Endothelial cell of umbilical vein (primary cell): ENCODE data around the gene SLC12A7. TPM values are rescaled to one million over a fixed set of nuclear protein-coding genes. Genes with fewer than 3 reads are reported as not detected.

Experiments
- BruUV-seq: library from RNA; stranded (reverse); fragments of 400-500 nt; replicated peaks from 2 replicates; lab custom pipeline; 2021; lab: Mats Ljungman, UMichigan
- CTCF ChIA-PET: fragments of 300-600, 350-600 bp; sonication (Branson Sonifier 250); formaldehyde crosslinking; loops from one replicate; lab custom pipeline; 2021; ENCODE audit warnings: antibody characterized with exemption, inconsistent platforms; lab: Charles Lee
- POLR2A ChIA-PET: fragments of 300-600, 350-600 bp; sonication (Branson Sonifier 250); formaldehyde crosslinking; loops from one replicate; lab custom pipeline; 2021; ENCODE audit warnings: antibody characterized with exemption, inconsistent platforms; lab: Charles Lee
- DNase-seq: peaks from one replicate; pipeline ENCODE4 v3.0.0-alpha.2; 2011; ENCODE audit warnings: low read depth, low spot score
- FAIRE-seq: peaks from 2 replicates; lab custom pipeline; 2011; peaks lifted over from hg19 to GRCh38; lab: Jason Lieb, UNC
- H2AFZ ChIP-seq: 2 replicates; pipeline ENCODE4 v1.6.0; 2012; ENCODE audit warnings: low read depth, low read length, control low read depth, inconsistent platforms
- H3K27ac ChIP-seq: 2 replicates; pipeline ENCODE4 v1.5.1; 2011; ENCODE audit warnings: low read depth, mild to moderate bottlenecking, control low read depth, low read length, moderate library complexity; ENCODE audit not compliant: insufficient read depth
- H3K27me3 ChIP-seq, 2 experiments: 2 replicates each; pipeline versions ENCODE4 v1.6.0 to v1.6.1; 2011; ENCODE audit warnings: low read length in 2 of 2, mixed read lengths in 1 of 2; ENCODE audit not compliant: control insufficient read depth in 2 of 2, insufficient read depth in 2 of 2
- H3K36me3 ChIP-seq, 2 experiments: 2 replicates in 1 of 2; 3 replicates in 1 of 2; pipeline ENCODE4 v1.5.1; 2011; ENCODE audit warnings: low read length in 2 of 2, mild to moderate bottlenecking in 1 of 2, moderate library complexity in 1 of 2; ENCODE audit not compliant: control insufficient read depth in 2 of 2, insufficient read depth in 2 of 2; ENCODE audit errors: extremely low read depth in 1 of 2
- H3K4me1 ChIP-seq: 3 replicates; pipeline ENCODE4 v1.5.1; 2011; ENCODE audit warnings: mild to moderate bottlenecking, low read length; ENCODE audit not compliant: control insufficient read depth, insufficient read depth; ENCODE audit errors: extremely low read depth
- H3K4me2 ChIP-seq: 2 replicates; pipeline ENCODE4 v1.6.1; 2011; ENCODE audit warnings: low read length, control low read depth, mixed read lengths; ENCODE audit not compliant: insufficient read depth
- H3K4me3 ChIP-seq, 3 experiments: fragments of 200-600 bp in 1 of 3; sonication (generic), shearing (Covaris generic) in 1 of 3; replicated peaks in 1 of 3; 2 replicates each; pipeline ENCODE4 v1.5.1; 2011 to 2016; ENCODE audit warnings: control low read depth in 3 of 3, low read length in 3 of 3, mild to moderate bottlenecking in 2 of 3, inconsistent platforms in 1 of 3, low read depth in 1 of 3, moderate library complexity in 1 of 3; ENCODE audit not compliant: insufficient read depth in 1 of 3
- H3K79me2 ChIP-seq: 2 replicates; pipeline ENCODE4 v1.6.0; 2012; ENCODE audit warnings: low read length, inconsistent platforms; ENCODE audit not compliant: control insufficient read depth, insufficient read depth
- H3K9ac ChIP-seq: replicated peaks from 2 replicates; pipeline ENCODE3; 2011; ENCODE audit warnings: low read length, control low read depth; ENCODE audit not compliant: insufficient read depth; ENCODE audit errors: extremely low read depth
- H3K9me1 ChIP-seq: replicated peaks from 3 replicates; pipeline ENCODE4 v1.6.0; 2011; ENCODE audit warnings: mild to moderate bottlenecking, low read length; ENCODE audit not compliant: control insufficient read depth, insufficient read depth; ENCODE audit errors: extremely low read depth
- H3K9me3 ChIP-seq: replicated peaks from 2 replicates; pipeline ENCODE4 v1.5.1; 2012; ENCODE audit warnings: low read length, inconsistent platforms; ENCODE audit not compliant: control insufficient read depth, insufficient read depth
- H4K20me1 ChIP-seq: replicated peaks from 2 replicates; pipeline ENCODE3; 2011; ENCODE audit warnings: mild to moderate bottlenecking, low read length; ENCODE audit not compliant: control insufficient read depth, insufficient read depth; ENCODE audit errors: extremely low read depth
- CTCF ChIP-seq, 2 donors: IDR thresholded peaks; 1 replicate in 1 of 2; 2 replicates in 1 of 2; pipeline ENCODE4 v1.5.1; 2011; ENCODE audit warnings: low read length in 2 of 2, mild to moderate bottlenecking in 2 of 2, moderate library complexity in 2 of 2, control low read depth in 1 of 2, inconsistent platforms in 1 of 2, low read depth in 1 of 2; ENCODE audit not compliant: insufficient read depth in 1 of 2; ENCODE audit errors: extremely low read depth in 1 of 2
- EZH2 ChIP-seq: IDR thresholded peaks from 2 replicates; pipeline ENCODE4 v1.6.1; 2012; ENCODE audit warnings: borderline replicate concordance, low read depth, mild to moderate bottlenecking, moderate library complexity, low read length, inconsistent platforms; ENCODE audit not compliant: severe bottlenecking
- FOS ChIP-seq: IDR thresholded peaks from 2 replicates; pipeline ENCODE4 v1.6.1; 2011; ENCODE audit warnings: mild to moderate bottlenecking, low read length, moderate library complexity, borderline replicate concordance; ENCODE audit not compliant: insufficient read depth
- GATA2 ChIP-seq: IDR thresholded peaks from 2 replicates; pipeline ENCODE4 v1.7.0; 2011; ENCODE audit warnings: low read depth, mild to moderate bottlenecking, moderate library complexity, mixed read lengths, low read length; ENCODE audit not compliant: insufficient read length, insufficient read depth
- JUN ChIP-seq: IDR thresholded peaks from 2 replicates; pipeline ENCODE4 v1.6.1; 2011; ENCODE audit warnings: borderline replicate concordance, low read depth; ENCODE audit not compliant: insufficient read length, insufficient read depth
- MAX ChIP-seq: IDR thresholded peaks from 2 replicates; pipeline ENCODE4 v1.6.1; 2011; ENCODE audit not compliant: insufficient read depth, insufficient read length
- MYC ChIP-seq: IDR thresholded peaks from one replicate; pipeline ENCODE4 v1.6.1; 2011; ENCODE audit warnings: mild to moderate bottlenecking, low read depth, low read length
- POLR2A ChIP-seq: IDR thresholded peaks from 2 replicates; pipeline ENCODE4 v1.6.1; 2012; ENCODE audit warnings: low read depth, mild to moderate bottlenecking, control low read depth, low read length
- POLR2AphosphoS5 ChIP-seq: IDR thresholded peaks from 2 replicates; pipeline ENCODE4 v1.6.1; 2012; ENCODE audit warnings: low read depth, mild to moderate bottlenecking, control low read depth, low read length, moderate library complexity; ENCODE audit not compliant: insufficient read depth
- dilution Hi-C: fragments of 300-500 bp; cut with MboI; formaldehyde crosslinking; loops from one replicate; pipeline ENCODE4 v1.15.0; 2019; ENCODE audit warnings: low sequenced_read_pairs; ENCODE audit not compliant: extremely low pct_ligation_motif_present
- intact Hi-C: fragments of 100-400 bp; cut with micrococcal nuclease; formaldehyde crosslinking; loops from one replicate; pipeline ENCODE4 v1.10.0; 2022
- polyA plus RNA-seq, 4 experiments: library from polyadenylated mRNA; depleted of rRNA in 3 of 4; stranded (reverse) in 3 of 4; unstranded in 1 of 4; fragments of >200 nt; gene quantifications; 2 replicates each; pipeline versions ENCODE4 v1.2.1 to v1.2.3, GENCODE V29; 2011 to 2012; ENCODE audit warnings: missing spikeins in 1 of 4
- total RNA-seq: library from RNA; stranded (reverse); gene quantifications from 2 replicates; pipeline ENCODE4 v1.2.3, GENCODE V29; 2021

Gene SLC12A7
- total and polyA plus RNA-seq, 2 donors (not counting 3 experiments of a cell fraction or from before 2014, with no cell fraction given): 16.4 to 38.8 TPM

DNA sequence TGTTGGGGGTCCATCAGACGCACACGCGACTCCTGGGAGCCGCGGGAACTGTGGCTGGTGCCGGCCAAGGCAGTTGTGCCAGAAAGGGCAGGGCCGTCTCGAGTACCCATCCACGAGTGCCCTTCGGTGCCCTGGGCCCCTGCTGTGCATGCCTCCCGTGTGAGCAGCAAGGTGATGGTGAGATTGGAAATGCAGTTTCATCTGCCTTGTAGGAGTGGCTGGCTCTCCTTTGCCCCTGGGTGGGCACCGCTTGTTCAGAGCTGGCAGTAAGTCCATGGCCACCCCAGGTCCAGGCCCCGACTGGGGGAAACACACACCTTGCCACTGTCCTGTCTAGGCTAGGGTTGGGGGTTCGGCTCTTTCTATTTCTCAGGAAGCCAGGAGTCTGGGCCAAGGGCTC, 97.5 kb downstream of the SLC12A7 start:
- FAIRE-seq (no peak), DNase-seq (no peak)
- TF ChIP-seq POLR2A (no peak), GATA2 (no peak), EZH2 (no peak), CTCF (IDR thresholded peaks at IDR 0.05; ENCODE audit: extremely low read depth in 1 of 2, insufficient read depth in 1 of 2, low read depth in 1 of 2, low read length in 2 of 2) (no peak), FOS (no peak), JUN (no peak), POLR2AphosphoS5 (no peak), MAX (no peak), MYC (no peak)
- peaks cover 15 to 16% of the 10 kb centered on the region in 2 experiments for H3K27me3 ChIP-seq
- BruUV-seq: no TSS peak
- H3K4me1 ChIP-seq: no peaks in the 10 kb centered on the region
- H2AFZ ChIP-seq: no peak overlapping the region
- H3K4me2 ChIP-seq: no peak overlapping the region
- dilution Hi-C loops: no loop called here
- H3K9ac ChIP-seq: no peak overlapping the region
- ChIA-PET CTCF (no interaction called here), POLR2A (no interaction called here)
- no peaks in the 10 kb centered on the region for H3K79me2 ChIP-seq
- no peaks in the 10 kb centered on the region for H3K9me3 ChIP-seq
- no peaks in the 10 kb centered on the region for H3K9me1 ChIP-seq
- H4K20me1 ChIP-seq: no peaks in the 10 kb centered on the region
- H3K4me3 ChIP-seq: no peak overlapping the region
- intact Hi-C loops: no loop called here
- H3K27ac ChIP-seq: no peak overlapping the region
- H3K36me3 ChIP-seq: no peaks in the 10 kb centered on the region
